ENCODE data around the gene ZDHHC4. TPM values are rescaled to one million over a fixed set of nuclear protein-coding genes. Genes with fewer than 3 reads are reported as not detected.

Gene ZDHHC4
- total RNA-seq, 4 donors from 2014 or later, result 22.2 to 37.3 (median 26.2) TPM

DNA sequence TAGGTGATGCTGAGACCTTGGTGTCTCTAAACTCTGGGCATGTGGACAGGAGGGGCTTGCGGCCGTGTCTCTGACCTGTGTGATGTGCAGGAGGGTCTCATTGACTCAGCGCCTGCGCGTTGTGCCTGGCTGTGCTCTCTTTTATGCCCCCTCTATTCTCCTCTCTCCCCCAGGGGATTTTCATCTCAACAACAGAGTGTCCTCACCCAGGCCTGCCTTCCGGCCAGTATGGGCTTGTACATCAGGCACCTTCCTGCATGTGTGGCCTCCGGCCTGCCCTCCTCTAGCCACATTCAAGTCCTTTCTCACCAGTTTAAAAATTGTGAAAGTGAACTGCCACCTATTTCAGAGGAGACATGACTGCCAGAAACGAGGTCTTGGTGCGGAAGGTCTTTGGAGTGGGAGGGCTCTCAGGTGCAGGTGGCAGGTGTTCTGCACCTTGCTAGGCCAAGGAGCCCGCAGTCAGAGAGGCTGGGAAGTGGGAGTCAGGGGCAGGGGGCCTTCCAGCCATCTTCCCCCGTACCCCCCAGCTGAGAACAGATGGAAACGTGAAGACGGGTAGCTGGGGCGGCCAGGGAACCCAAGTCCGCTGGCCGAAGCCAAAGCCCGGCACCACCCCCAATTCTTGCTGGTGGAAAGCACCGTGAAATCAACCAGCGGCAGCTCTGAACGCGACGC is 12.0 kb downstream of the ZDHHC4 start:
- TF ChIP-seq POLR2A (IDR thresholded peaks at IDR 0.05), result no peak
- TF ChIP-seq POLR2AphosphoS5 (IDR thresholded peaks at IDR 0.05), result no peak
- no peak for TF ChIP-seq EP300 (IDR thresholded peaks at IDR 0.05)
- TF ChIP-seq, protein P1, sequence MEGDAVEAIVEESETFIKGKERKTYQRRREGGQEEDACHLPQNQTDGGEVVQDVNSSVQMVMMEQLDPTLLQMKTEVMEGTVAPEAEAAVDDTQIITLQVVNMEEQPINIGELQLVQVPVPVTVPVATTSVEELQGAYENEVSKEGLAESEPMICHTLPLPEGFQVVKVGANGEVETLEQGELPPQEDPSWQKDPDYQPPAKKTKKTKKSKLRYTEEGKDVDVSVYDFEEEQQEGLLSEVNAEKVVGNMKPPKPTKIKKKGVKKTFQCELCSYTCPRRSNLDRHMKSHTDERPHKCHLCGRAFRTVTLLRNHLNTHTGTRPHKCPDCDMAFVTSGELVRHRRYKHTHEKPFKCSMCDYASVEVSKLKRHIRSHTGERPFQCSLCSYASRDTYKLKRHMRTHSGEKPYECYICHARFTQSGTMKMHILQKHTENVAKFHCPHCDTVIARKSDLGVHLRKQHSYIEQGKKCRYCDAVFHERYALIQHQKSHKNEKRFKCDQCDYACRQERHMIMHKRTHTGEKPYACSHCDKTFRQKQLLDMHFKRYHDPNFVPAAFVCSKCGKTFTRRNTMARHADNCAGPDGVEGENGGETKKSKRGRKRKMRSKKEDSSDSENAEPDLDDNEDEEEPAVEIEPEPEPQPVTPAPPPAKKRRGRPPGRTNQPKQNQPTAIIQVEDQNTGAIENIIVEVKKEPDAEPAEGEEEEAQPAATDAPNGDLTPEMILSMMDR (IDR thresholded peaks at IDR 0.05), result no peak
- peak in 1 of 2 donors; percentile 76 for DNase-seq (ENCODE audit: low spot score in 2 of 2)
- Histone ChIP-seq H3K9me3 (no peaks in the 10 kb centered on the region), H3K27me3 (no peaks in the 10 kb centered on the region), H3K27ac (no peak overlapping the region), H3K36me3 (peaks cover 32% of the 10 kb centered on the region), H3K4me1 (peaks cover 16% of the 10 kb centered on the region), H3K4me3 (peak overlapping the region; percentile 89)
- WGBS, result 74% methylated on average over 12 of the region's 22 CpGs

DNA sequence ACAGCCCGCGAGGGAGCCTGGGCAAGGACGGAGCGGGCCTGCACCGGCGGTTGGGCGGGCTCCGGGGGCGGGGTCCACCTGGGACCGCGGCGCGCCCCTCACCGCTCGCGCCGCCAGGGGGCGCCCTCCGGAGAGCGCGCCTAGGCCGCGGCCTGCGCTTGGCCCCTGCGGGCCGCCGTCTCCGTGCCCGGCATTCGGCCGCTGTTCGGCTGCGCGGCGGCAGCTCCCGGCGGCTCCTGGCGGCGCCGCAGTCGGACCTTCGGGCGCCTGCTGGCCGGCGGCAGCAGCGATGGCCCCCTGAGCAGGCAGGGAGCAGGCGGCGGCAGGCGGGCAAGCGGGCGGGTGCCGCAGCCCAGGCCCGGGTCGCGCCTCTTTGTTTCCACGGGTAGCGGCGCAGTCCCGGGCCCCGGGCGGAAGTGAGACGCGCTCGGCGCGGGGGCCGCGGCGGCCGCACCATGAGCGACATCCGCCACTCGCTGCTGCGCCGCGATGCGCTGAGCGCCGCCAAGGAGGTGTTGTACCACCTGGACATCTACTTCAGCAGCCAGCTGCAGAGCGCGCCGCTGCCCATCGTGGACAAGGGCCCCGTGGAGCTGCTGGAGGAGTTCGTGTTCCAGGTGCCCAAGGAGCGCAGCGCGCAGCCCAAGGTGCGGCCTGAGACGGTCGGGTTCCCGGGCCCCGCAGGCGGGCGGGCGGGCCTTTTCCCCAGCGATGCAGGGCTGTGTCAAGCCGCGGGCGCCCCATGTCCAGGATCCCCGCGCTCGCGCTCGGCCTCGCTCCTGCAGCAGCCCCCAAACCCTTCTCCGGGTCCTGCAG is 12.8 kb downstream of the ZDHHC4 start, which contains the start of gene INTS15:
TSS of gene INTS15 (plus strand) at position 193 of the 816 bp plus-strand sequence. CDS start at position 456, 263 bp downstream.
- Histone ChIP-seq H3K36me3 (peaks cover 32% of the 10 kb centered on the region), H3K27me3 (no peaks in the 10 kb centered on the region), H3K9me3 (no peaks in the 10 kb centered on the region), H3K4me3 (peak within 1 kb of the TSS; percentile 89), H3K27ac (peak within 1 kb of the TSS; percentile 87), H3K4me1 (peaks cover 16% of the 10 kb centered on the region)
- peak; percentile 71 to 85 for DNase-seq (ENCODE audit: low spot score in 2 of 2)
- TF ChIP-seq, protein P1 (IDR thresholded peaks at IDR 0.05), result peak; percentile 85 to 91
- TF ChIP-seq EP300 (IDR thresholded peaks at IDR 0.05) (no peak), POLR2A (IDR thresholded peaks at IDR 0.05) (peak in 1 of 2 donors; percentile 61), POLR2AphosphoS5 (IDR thresholded peaks at IDR 0.05) (peak in 1 of 3 donors; percentile 47)
- under 1% methylated on average over 29 of the region's 107 CpGs for WGBS

DNA sequence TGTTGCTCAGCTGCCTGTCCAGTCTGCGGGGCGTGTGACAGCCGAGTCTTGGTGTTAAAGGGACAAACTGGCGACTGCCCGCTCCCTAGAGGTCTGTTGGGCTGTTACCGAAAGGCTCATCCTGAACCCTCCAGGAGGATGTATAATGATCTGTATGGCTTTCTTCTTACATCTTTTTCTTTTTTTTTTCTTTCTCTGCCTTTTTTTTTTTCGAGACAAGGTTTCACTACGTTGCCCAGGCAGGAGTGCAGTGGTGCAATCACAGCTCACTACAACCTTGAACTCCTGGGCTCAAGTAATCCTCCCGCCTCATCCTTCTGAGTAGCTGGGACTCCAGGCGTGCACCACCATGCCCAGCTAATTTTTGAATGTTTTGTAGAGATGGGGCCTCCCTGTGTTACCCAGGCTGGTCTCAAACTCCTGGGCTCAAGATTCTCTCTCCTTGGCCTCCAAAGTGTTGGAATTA is 13.4 kb downstream of the ZDHHC4 start:
- TF ChIP-seq, protein P1 (IDR thresholded peaks at IDR 0.05), result no peak
- TF ChIP-seq EP300 (IDR thresholded peaks at IDR 0.05), result no peak
- TF ChIP-seq POLR2AphosphoS5 (IDR thresholded peaks at IDR 0.05), result no peak
- no peak for TF ChIP-seq POLR2A (IDR thresholded peaks at IDR 0.05)
- H3K9me3 ChIP-seq, result no peaks in the 10 kb centered on the region
- 9% methylated on average over 10 of the region's 10 CpGs for WGBS
- H3K4me1 ChIP-seq, result peaks cover 16% of the 10 kb centered on the region
- no peaks in the 10 kb centered on the region for H3K27me3 ChIP-seq
- H3K36me3 ChIP-seq, result peaks cover 35% of the 10 kb centered on the region
- DNase-seq (ENCODE audit: low spot score in 2 of 2), result no peak
- peak overlapping the region; percentile 89 for H3K4me3 ChIP-seq
- peak overlapping the region; percentile 87 for H3K27ac ChIP-seq

DNA sequence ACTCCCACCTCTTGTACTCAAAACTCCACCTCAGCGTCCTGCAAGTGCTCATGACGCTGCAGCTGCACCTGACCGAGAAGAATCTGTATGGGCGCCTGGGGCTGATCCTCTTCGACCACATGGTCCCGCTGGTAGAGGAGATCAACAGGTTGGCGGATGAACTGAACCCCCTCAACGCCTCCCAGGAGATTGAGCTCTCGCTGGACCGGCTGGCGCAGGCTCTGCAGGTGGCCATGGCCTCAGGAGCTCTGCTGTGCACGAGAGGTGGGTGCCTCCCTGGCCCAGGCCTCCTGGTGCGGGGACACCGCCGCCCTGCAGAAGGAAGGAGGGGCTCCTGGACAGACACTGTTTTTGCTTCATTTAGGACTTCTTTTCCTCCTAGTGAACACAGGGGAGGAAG is 22.8 kb downstream of the ZDHHC4 start:
- 90% methylated on average over 11 of the region's 15 CpGs for WGBS
- H3K9me3 ChIP-seq, result no peaks in the 10 kb centered on the region
- DNase-seq (ENCODE audit: low spot score in 2 of 2), result no peak
- no peaks in the 10 kb centered on the region for H3K27me3 ChIP-seq
- H3K27ac ChIP-seq, result no peak overlapping the region
- H3K4me1 ChIP-seq, result no peaks in the 10 kb centered on the region
- TF ChIP-seq POLR2AphosphoS5 (IDR thresholded peaks at IDR 0.05) (no peak), POLR2A (IDR thresholded peaks at IDR 0.05) (no peak), EP300 (IDR thresholded peaks at IDR 0.05) (no peak)
- TF ChIP-seq, protein P1 (IDR thresholded peaks at IDR 0.05), result no peak
- H3K36me3 ChIP-seq, result peaks cover 95% of the 10 kb centered on the region
- H3K4me3 ChIP-seq, result no peak overlapping the region

DNA sequence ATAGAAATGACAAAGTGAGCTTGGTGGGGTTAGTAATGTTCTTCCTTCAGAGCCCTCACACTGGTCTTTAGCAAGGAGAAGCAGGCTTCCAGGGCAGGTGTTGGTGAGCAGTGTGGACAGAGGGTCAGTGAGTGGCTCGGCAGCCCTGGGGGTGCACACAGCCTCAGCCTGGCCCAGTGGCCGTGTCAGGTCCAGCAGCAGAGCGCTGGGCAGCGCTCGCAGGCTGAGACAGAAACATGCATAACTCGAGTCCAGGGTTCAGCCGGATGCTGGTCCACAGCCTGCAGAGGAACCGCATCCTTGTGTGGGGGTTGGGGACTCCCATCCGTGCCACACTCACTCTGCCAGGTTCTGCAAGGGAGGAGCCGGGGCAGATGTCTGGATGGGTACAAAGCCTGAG is 27.2 kb downstream of the ZDHHC4 start:
- H3K36me3 ChIP-seq, result peaks cover 85% of the 10 kb centered on the region
- no peak overlapping the region for H3K4me3 ChIP-seq
- H3K27me3 ChIP-seq, result no peaks in the 10 kb centered on the region
- WGBS, result 89% methylated on average over 8 of the region's 10 CpGs
- H3K9me3 ChIP-seq, result no peaks in the 10 kb centered on the region
- H3K4me1 ChIP-seq, result no peaks in the 10 kb centered on the region
- DNase-seq (ENCODE audit: low spot score in 2 of 2), result no peak
- no peak overlapping the region for H3K27ac ChIP-seq
- TF ChIP-seq POLR2A (IDR thresholded peaks at IDR 0.05), result no peak
- TF ChIP-seq POLR2AphosphoS5 (IDR thresholded peaks at IDR 0.05), result no peak
- TF ChIP-seq, protein P1 (IDR thresholded peaks at IDR 0.05), result no peak
- TF ChIP-seq EP300 (IDR thresholded peaks at IDR 0.05), result no peak
